AG04449 (cell line): Measurements from ENCODE around the gene TMEM184C.
A peak's percentile ranks its signal among the peaks of the same experiment; 100 is the strongest.

Source experiments
- CTCF ChIA-PET: fragments of 350-600 bp; formaldehyde crosslinking; extraction: SDS; loops from one replicate; lab custom pipeline; 2021; ENCODE audit warnings: antibody characterized with exemption; lab: Yijun Ruan, JAX
- POLR2A ChIA-PET: fragments of 400-600, 350-600 bp; formaldehyde crosslinking; extraction: SDS; loops from one replicate; lab custom pipeline; 2020; ENCODE audit warnings: antibody characterized with exemption, inconsistent platforms; lab: Yijun Ruan, JAX
- DNase-seq: peaks from one replicate; pipeline ENCODE4 v3.0.0-alpha.2; 2010; ENCODE audit warnings: low read depth, low spot score
- H3K4me3 ChIP-seq: 2 replicates; pipeline ENCODE4 v1.5.1; 2011; ENCODE audit warnings: low read depth, mild to moderate bottlenecking, control low read depth, low read length
- TF ChIP-seq, protein P1 (sequence below): IDR thresholded peaks from one replicate; pipeline ENCODE4 v1.5.1; 2011; ENCODE audit warnings: mild to moderate bottlenecking, moderate library complexity, low read length, control low read depth, inconsistent platforms; ENCODE audit not compliant: insufficient read depth; ENCODE audit errors: missing control alignments

TMEM184C gene

GRCh38 chr4:147638365-147638764 lies 21.2 kb downstream of the TMEM184C start:
- CTCF ChIA-PET, result interaction anchor here (10.5 kb wide), 1 partner anchor 227 kb away, joined by 107 read pairs; no protein-coding TSS in a partner anchor

GRCh38 chr4:147638942-147639341 lies 21.7 kb downstream of the TMEM184C start:
- no peak overlapping the region for H3K4me3 ChIP-seq
- POLR2A ChIA-PET, result interaction anchor here (0.6 kb wide), 1 partner anchor 410 kb away, joined by 3 read pairs; no protein-coding TSS in a partner anchor
- CTCF ChIA-PET, result interaction anchor here (1.6 to 10.5 kb wide), 2 partner anchors 10 to 227 kb away, joined by 3 to 107 read pairs; no protein-coding TSS in a partner anchor
- DNase-seq, result no peak
- TF ChIP-seq, protein P1, sequence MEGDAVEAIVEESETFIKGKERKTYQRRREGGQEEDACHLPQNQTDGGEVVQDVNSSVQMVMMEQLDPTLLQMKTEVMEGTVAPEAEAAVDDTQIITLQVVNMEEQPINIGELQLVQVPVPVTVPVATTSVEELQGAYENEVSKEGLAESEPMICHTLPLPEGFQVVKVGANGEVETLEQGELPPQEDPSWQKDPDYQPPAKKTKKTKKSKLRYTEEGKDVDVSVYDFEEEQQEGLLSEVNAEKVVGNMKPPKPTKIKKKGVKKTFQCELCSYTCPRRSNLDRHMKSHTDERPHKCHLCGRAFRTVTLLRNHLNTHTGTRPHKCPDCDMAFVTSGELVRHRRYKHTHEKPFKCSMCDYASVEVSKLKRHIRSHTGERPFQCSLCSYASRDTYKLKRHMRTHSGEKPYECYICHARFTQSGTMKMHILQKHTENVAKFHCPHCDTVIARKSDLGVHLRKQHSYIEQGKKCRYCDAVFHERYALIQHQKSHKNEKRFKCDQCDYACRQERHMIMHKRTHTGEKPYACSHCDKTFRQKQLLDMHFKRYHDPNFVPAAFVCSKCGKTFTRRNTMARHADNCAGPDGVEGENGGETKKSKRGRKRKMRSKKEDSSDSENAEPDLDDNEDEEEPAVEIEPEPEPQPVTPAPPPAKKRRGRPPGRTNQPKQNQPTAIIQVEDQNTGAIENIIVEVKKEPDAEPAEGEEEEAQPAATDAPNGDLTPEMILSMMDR, result no peak

More at GRCh38 chr4:147638365-147638764, 21.2 kb downstream of the TMEM184C start:
- TF ChIP-seq, protein P1, result no peak
- no peak for DNase-seq
- H3K4me3 ChIP-seq, result no peak overlapping the region
- POLR2A ChIA-PET, result no interaction called here

GRCh38 chr4:147639388-147639787 lies 22.2 kb downstream of the TMEM184C start:
- DNase-seq, result no peak
- TF ChIP-seq, protein P1, result no peak
- ChIA-PET CTCF (interaction anchor here (1.6 to 10.5 kb wide), 2 partner anchors 9 to 226 kb away, joined by 3 to 107 read pairs; no protein-coding TSS in a partner anchor), POLR2A (interaction anchor here (0.6 kb wide), 1 partner anchor 409 kb away, joined by 3 read pairs; no protein-coding TSS in a partner anchor)
- no peak overlapping the region for H3K4me3 ChIP-seq

GRCh38 chr4:147640331-147640730 lies 23.1 kb downstream of the TMEM184C start:
- peak; percentile 54 for DNase-seq
- no peak overlapping the region for H3K4me3 ChIP-seq
- ChIA-PET CTCF (interaction anchor here (1.2 to 10.5 kb wide), 3 partner anchors 8 to 621 kb away, joined by 3 to 107 read pairs (median 3); no protein-coding TSS in a partner anchor), POLR2A (no interaction called here)
- TF ChIP-seq, protein P1, result no peak

GRCh38 chr4:147643616-147644015 lies 26.4 kb downstream of the TMEM184C start:
- no peak for DNase-seq
- CTCF ChIA-PET, result interaction anchor here (2.5 to 10.5 kb wide), 2 partner anchors 11 to 222 kb away, joined by 6 to 107 read pairs; no protein-coding TSS in a partner anchor
- POLR2A ChIA-PET, result interaction anchor here (1.3 kb wide), 1 partner anchor 40 kb away, joined by 4 read pairs; the partner anchor contains the start of gene PRMT9
- TF ChIP-seq, protein P1, result no peak
- no peak overlapping the region for H3K4me3 ChIP-seq

- TF ChIP-seq, protein P1, result no peak
- ChIA-PET POLR2A (interaction anchor here (0.7 to 1.3 kb wide), 2 partner anchors 39 to 223 kb away, joined by 4 read pairs; partner anchors contain the start of gene PRMT9), CTCF (interaction anchor here (2.5 to 10.5 kb wide), 2 partner anchors 10 to 221 kb away, joined by 6 to 107 read pairs; no protein-coding TSS in a partner anchor)
- H3K4me3 ChIP-seq, result no peak overlapping the region
- DNase-seq, result no peak
Measured at GRCh38 chr4:147644471-147644870, 27.3 kb downstream of the TMEM184C start.
